GM12874 (cell line): ENCODE measurements around the gene CRK.

Source experiments
- TF ChIP-seq, protein P1 (sequence below): IDR thresholded peaks from 2 replicates; pipeline ENCODE4 v1.5.1; 2011; ENCODE audit warnings: low read depth, mild to moderate bottlenecking, control low read depth, low read length, moderate library complexity; ENCODE audit not compliant: insufficient read depth

Gene CRK

DNA sequence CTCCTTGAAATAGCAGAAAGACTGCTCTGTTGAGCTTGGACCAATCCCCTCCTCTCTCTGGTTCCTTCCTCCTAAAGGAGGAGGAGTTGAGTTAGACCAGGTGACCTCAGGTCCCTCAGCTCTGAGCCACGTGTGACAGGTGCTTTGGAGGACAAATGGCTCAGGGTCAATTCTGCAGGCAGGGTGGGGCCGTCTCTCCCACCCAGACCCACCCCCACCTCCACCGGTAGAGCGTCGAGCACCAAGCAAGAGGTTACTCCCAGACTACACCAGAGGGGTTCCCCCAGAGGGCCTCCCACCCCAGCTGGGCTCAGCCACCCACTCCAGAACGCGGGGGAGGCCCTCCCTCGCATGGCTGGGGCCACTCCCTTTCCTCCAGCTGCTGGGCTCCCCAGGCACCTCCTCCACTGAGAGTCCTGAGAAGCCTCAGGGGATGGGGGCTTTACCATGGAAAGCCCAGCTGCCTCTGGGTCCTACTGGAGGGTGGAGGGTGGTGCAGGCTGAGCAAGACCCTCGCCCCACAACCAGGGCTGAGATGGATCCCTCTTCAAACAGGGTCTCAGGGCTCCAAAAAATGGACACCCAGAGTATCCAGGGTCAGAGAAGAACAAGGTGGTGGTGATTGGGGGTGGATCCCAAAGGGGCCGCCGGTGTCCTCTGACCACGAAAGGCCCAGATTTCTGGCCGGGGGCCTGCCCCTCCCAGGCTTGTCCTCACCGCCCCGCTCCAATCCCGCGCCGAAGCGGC, 28.8 kb upstream of the CRK start:
- TF ChIP-seq, protein P1, sequence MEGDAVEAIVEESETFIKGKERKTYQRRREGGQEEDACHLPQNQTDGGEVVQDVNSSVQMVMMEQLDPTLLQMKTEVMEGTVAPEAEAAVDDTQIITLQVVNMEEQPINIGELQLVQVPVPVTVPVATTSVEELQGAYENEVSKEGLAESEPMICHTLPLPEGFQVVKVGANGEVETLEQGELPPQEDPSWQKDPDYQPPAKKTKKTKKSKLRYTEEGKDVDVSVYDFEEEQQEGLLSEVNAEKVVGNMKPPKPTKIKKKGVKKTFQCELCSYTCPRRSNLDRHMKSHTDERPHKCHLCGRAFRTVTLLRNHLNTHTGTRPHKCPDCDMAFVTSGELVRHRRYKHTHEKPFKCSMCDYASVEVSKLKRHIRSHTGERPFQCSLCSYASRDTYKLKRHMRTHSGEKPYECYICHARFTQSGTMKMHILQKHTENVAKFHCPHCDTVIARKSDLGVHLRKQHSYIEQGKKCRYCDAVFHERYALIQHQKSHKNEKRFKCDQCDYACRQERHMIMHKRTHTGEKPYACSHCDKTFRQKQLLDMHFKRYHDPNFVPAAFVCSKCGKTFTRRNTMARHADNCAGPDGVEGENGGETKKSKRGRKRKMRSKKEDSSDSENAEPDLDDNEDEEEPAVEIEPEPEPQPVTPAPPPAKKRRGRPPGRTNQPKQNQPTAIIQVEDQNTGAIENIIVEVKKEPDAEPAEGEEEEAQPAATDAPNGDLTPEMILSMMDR = peak; percentile 12; the same call in 1 of the 2 replicates

DNA sequence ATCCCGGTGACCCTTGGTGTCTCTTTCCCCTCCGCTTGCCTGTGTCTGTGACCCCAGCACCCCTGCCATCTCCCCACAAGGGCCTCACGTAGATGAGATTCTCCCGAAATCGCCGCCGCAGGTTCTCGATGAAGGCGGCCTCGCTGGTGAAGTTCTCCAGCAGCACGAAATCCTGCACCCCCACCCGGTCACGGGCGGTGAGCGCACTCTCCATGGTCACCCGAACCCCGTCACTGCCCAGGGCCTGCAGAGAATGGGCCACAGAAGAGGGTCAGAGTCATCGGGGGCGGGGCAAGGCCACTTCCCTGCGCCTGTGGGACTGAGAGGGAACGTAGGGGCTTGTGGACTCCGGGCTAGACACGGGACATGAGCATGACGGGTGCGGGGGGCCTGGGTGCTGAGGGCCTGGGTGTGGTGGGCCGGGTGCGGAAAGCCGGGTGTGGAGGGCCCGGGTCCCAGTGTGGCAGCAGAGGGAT, 28.1 kb upstream of the CRK start:
- TF ChIP-seq, protein P1 = no peak

DNA sequence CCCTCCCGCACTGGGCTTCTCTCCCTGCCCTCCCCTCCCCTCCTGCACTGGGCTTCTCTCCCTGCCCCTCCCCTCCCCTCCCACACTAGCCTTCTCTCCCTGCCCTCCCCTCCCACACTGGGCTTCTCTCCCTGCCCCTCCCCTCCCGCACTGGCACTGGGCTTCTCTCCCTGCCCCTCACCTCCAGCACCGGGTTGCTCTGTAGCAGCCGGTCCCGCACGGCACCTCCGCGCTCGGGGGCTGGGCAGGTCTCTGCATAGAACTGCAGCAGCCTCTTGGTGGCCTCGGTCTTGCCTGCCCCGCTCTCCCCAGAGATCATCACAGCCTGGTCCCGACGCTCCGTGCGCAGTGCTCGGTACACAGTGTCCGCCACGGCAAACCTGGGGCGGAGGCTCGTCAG, 26.6 kb upstream of the CRK start:
- TF ChIP-seq, protein P1 = no peak

DNA sequence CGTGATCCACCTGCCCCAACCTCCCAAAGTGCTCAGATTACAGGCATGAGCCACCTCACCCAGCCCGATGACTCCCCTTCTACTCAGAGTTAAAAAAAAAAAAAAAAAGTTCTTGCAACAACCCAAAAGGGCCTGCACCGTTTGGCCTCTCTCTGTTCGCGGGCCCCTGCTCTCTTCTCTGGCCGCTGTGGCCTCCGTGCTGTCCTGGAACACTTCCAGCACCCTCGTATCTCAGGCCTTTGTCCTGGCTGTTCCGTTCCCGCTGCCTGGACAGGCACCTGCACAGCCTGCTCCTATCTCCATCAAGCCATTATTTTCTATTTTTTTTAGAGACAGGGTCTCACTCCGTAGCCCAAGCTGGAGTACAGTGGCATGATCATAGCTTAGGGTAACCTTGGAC, 25.7 kb upstream of the CRK start:
- TF ChIP-seq, protein P1 = no peak

DNA sequence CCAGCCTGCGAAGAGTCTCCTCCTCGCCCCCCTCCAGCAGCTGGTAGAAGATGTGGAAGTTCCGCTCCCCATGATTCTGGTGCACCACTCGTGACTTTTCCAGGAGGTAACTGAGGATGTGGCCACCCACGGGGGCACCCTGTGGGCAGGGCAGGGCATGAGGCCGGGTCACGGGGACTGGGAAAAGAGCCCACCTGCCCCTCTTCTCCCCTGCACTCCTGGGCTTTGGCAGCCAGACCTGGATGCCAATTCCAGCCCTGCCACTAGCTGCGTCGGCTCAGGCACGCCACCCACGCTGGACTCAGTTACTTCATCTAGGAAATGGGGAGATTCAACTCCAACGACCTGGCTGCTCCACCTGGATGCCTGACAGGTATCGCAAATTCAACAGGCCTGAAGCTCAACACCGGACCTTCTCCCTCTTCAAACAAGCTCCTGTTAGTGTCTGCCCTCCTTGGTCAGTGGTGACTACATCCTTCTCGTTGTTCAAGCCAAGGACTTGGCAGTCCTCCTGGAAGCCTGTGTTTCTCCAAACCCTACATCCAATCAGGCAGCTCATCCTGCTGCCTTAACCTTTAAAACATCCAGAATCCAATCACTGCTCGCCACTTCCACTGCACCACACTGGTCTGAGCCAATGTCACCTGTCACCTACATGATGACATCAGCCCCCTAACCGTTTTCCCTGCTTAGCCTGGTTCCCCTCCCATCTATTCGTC, 24.9 kb upstream of the CRK start:
- TF ChIP-seq, protein P1 = no peak

DNA sequence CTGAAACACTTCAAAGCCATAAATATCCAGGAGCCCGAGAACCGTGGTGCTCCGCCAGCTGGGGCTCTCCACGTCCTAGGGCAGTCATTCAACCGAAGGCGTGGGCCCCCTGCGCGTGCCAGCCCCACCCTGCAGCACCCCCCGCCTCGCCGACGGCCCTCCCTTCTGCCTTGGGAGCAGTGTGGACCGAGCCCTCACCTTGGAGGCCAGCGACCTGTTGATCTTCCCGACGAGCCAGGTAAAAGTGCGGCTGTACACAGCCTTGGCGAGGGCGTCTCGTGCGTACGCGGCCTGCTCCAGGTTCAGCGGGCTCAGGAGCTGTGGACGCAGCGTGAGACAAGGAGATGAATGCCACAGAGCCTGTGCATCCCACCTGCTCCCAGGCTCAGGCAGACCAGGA, 22.4 kb upstream of the CRK start:
- TF ChIP-seq, protein P1 = no peak

DNA sequence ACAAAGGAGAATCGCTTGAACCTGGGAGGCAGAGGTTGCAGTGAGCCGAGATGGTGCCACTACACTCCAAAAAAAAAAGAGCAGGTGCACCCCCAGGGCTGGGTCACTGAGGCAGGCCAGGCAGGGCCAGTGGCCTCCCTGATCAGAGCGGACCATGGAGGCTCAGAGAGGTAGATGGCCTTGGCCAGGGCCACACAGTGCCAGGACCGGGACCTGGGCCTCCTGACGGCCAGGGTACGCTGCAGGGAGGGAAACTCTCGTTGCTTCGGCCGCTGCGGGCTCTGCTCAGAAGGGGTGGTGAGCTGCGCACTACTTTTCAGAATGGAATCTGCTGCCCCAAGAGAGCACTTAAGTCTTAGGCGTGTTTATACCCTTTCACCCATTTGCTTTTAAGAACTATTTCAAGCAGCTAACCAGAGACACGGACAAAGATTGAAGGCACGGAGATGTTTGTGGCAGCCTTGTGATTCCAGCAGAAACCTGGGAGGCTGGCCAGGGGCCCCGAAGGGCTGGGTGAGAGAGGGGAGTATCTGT, 19.4 kb upstream of the CRK start:
- TF ChIP-seq, protein P1 = no peak
